ENCODE measurements around the gene SRF. TPM values are rescaled to one million over a fixed set of nuclear protein-coding genes. Genes with fewer than 3 reads are reported as not detected.
"Not testable (repeated sequence)": the region's sequence is repeated elsewhere in the genome, so short reads cannot be mapped to it uniquely, and the experiment has no call there.

SRF gene
- total RNA-seq, 6 experiments from 2014 or later = 37.4 to 49.7 (median 39.3) TPM

GRCh38 chr6:43130429-43130828 is 40.6 kb upstream of the SRF start:
- Mint-ChIP-seq H3K27me3 (ENCODE audit: insufficient read depth) (peaks cover 7% of the 10 kb centered on the region; the same call in 1 of the 2 replicates), H3K4me1 (ENCODE audit: low read depth) (peaks cover 38% of the 10 kb centered on the region), H3K4me3 (no peak overlapping the region), H3K36me3 (ENCODE audit: low read depth) (peaks cover 4% of the 10 kb centered on the region; the same call in 1 of the 2 replicates), H3K9me3 (no peaks in the 10 kb centered on the region), H3K27ac (no peak overlapping the region)
- no peak for DNase-seq
- TF ChIP-seq CTCF (IDR thresholded peaks at IDR 0.05) = no peak

- H3K4me3 Mint-ChIP-seq; H3K9me3 Mint-ChIP-seq; H3K36me3 Mint-ChIP-seq (ENCODE audit: low read depth); H3K27ac Mint-ChIP-seq; DNase-seq: not testable (repeated sequence)
- Mint-ChIP-seq H3K27me3 (ENCODE audit: insufficient read depth) (peaks cover 11% of the 10 kb centered on the region; the same call in 1 of the 2 replicates), H3K4me1 (ENCODE audit: low read depth) (peaks cover 28% of the 10 kb centered on the region)
These were observed 39.7 kb upstream of the SRF start for GRCh38 chr6:43131379-43131778.

GRCh38 chr6:43138267-43138666 is 32.8 kb upstream of the SRF start:
- TF ChIP-seq CTCF (IDR thresholded peaks at IDR 0.05) = no peak
- Mint-ChIP-seq H3K27me3 (ENCODE audit: insufficient read depth) (peaks cover 12% of the 10 kb centered on the region), H3K36me3 (ENCODE audit: low read depth) (no peaks in the 10 kb centered on the region), H3K9me3 (no peaks in the 10 kb centered on the region), H3K27ac (no peak overlapping the region), H3K4me3 (no peak overlapping the region), H3K4me1 (ENCODE audit: low read depth) (peaks cover 5% of the 10 kb centered on the region)
- no peak for DNase-seq

GRCh38 chr6:43139973-43140372 is 31.1 kb upstream of the SRF start:
- not testable (repeated sequence) for H3K27ac Mint-ChIP-seq; H3K4me3 Mint-ChIP-seq; H3K36me3 Mint-ChIP-seq (ENCODE audit: low read depth); H3K9me3 Mint-ChIP-seq; DNase-seq
- peaks cover 12% of the 10 kb centered on the region for H3K27me3 Mint-ChIP-seq (ENCODE audit: insufficient read depth)
- H3K4me1 Mint-ChIP-seq (ENCODE audit: low read depth) = peaks cover 22% of the 10 kb centered on the region

GRCh38 chr6:43141644-43142043 is 29.4 kb upstream of the SRF start:
- H3K4me3 Mint-ChIP-seq = no peak overlapping the region
- H3K36me3 Mint-ChIP-seq (ENCODE audit: low read depth) = peaks cover 4% of the 10 kb centered on the region; the same call in 1 of the 2 replicates
- no peak for TF ChIP-seq CTCF (IDR thresholded peaks at IDR 0.05)
- H3K27me3 Mint-ChIP-seq (ENCODE audit: insufficient read depth) = peaks cover 4% of the 10 kb centered on the region
- no peak overlapping the region for H3K27ac Mint-ChIP-seq
- peaks cover 31% of the 10 kb centered on the region for H3K4me1 Mint-ChIP-seq (ENCODE audit: low read depth)
- no peak for DNase-seq
- no peaks in the 10 kb centered on the region for H3K9me3 Mint-ChIP-seq

- Mint-ChIP-seq H3K9me3 (no peaks in the 10 kb centered on the region), H3K27ac (no peak overlapping the region), H3K27me3 (ENCODE audit: insufficient read depth) (peaks cover 4% of the 10 kb centered on the region), H3K4me1 (ENCODE audit: low read depth) (peaks cover 31% of the 10 kb centered on the region), H3K36me3 (ENCODE audit: low read depth) (peaks cover 4% of the 10 kb centered on the region; the same call in 1 of the 2 replicates), H3K4me3 (no peak overlapping the region)
- DNase-seq = no peak
- TF ChIP-seq CTCF (IDR thresholded peaks at IDR 0.05) = no peak
These were observed 29.0 kb upstream of the SRF start for GRCh38 chr6:43142101-43142500.
